HepG2 (cell line): ENCODE results near the gene COL27A1. TPM values are rescaled to one million over a fixed set of nuclear protein-coding genes. Genes with fewer than 3 reads are reported as not detected.

Experiments used
- ATAC-seq: fragments of 200-7000 bp; cut with Tn5 transposase; 3 replicates; pipeline ENCODE4 v1.9.1; 2020; ENCODE audit warnings: mild to moderate bottlenecking, moderate library complexity
- BruUV-seq: library from RNA; stranded (reverse); fragments of 400-500 nt; replicated peaks from 2 replicates; lab custom pipeline; 2021; lab: Mats Ljungman, UMichigan
- CTCF ChIA-PET: fragments of 300-600 bp; formaldehyde crosslinking; extraction: SDS; loops from one replicate; lab custom pipeline; 2021; ENCODE audit warnings: low total read pairs, inconsistent platforms, low intra/inter-chr PET ratio; lab: Yijun Ruan, JAX
- POLR2A ChIA-PET: fragments of 350-600 bp; sonication (Branson Sonifier 250); formaldehyde crosslinking; loops from one replicate; lab custom pipeline; 2020; ENCODE audit warnings: antibody characterized with exemption, inconsistent platforms; lab: Yijun Ruan, JAX
- DNase-seq: peaks from one replicate; pipeline ENCODE4 v3.0.0-alpha.2; 2015; ENCODE audit warnings: low spot score
- FAIRE-seq: peaks from 3 replicates; lab custom pipeline; 2011; peaks lifted over from hg19 to GRCh38; lab: Jason Lieb, UNC
- H2AFZ ChIP-seq: one replicate; pipeline ENCODE4 v1.6.1; 2011; ENCODE audit warnings: low read length, inconsistent platforms
- H3K27ac ChIP-seq: fragments of 300-600 bp; 3 replicates; pipeline ENCODE4 v1.8.0; 2011; ENCODE audit warnings: mixed run types, mild to moderate bottlenecking, mixed read lengths, low read length, inconsistent platforms; ENCODE audit not compliant: insufficient read depth; ENCODE audit errors: extremely low read length
- H3K27me3 ChIP-seq, 2 experiments: fragments of 200-600 bp in 1 of 2; 2 replicates in 1 of 2; 3 replicates in 1 of 2; pipeline versions ENCODE4 v1.6.0 to v1.8.0; 2011; ENCODE audit warnings: low read length in 2 of 2, mild to moderate bottlenecking in 2 of 2, moderate library complexity in 2 of 2, inconsistent platforms in 1 of 2; ENCODE audit not compliant: insufficient read depth in 2 of 2, control insufficient read depth in 1 of 2
- H3K36me3 ChIP-seq, 2 experiments: fragments of 200-600 bp in 1 of 2; replicated peaks in 1 of 2; 2 replicates in 1 of 2; 3 replicates in 1 of 2; pipeline versions ENCODE4 v1.5.1 to v1.8.0; 2011; ENCODE audit warnings: low read length in 2 of 2, inconsistent platforms in 1 of 2; ENCODE audit not compliant: insufficient read depth in 2 of 2, control insufficient read depth in 1 of 2
- H3K4me1 ChIP-seq: 2 replicates; pipeline ENCODE4 v1.5.1; 2012; ENCODE audit warnings: low read length, inconsistent platforms; ENCODE audit not compliant: insufficient read depth
- H3K4me2 ChIP-seq: 2 replicates; pipeline ENCODE4 v1.6.0; 2011; ENCODE audit warnings: low read depth, low read length, inconsistent platforms
- H3K4me3 ChIP-seq, 3 experiments: fragments of 200-600 bp in 1 of 3; sonication (generic), shearing (Covaris generic) in 1 of 3; replicated peaks in 1 of 3; 2 replicates each; pipeline ENCODE4 v1.5.1; 2011 to 2016; ENCODE audit warnings: low read length in 3 of 3, inconsistent platforms in 2 of 3, low read depth in 2 of 3, mild to moderate bottlenecking in 2 of 3, control low read depth in 1 of 3, mixed read lengths in 1 of 3; ENCODE audit not compliant: insufficient read depth in 1 of 3
- H3K79me2 ChIP-seq: one replicate; pipeline ENCODE4 v1.6.1; 2011; ENCODE audit warnings: low read length, inconsistent platforms; ENCODE audit not compliant: insufficient read depth
- H3K9ac ChIP-seq: 2 replicates; pipeline ENCODE4 v1.6.0; 2011; ENCODE audit warnings: mild to moderate bottlenecking, low read depth, low read length, inconsistent platforms; ENCODE audit not compliant: insufficient read depth
- H3K9me3 ChIP-seq: 2 replicates; pipeline ENCODE4 v1.5.1; 2012; ENCODE audit warnings: mild to moderate bottlenecking, low read length
- H4K20me1 ChIP-seq: 2 replicates; pipeline ENCODE4 v1.6.0; 2011; ENCODE audit warnings: inconsistent platforms, mild to moderate bottlenecking, low read length, moderate library complexity; ENCODE audit not compliant: insufficient read depth
- ADNP ChIP-seq: sonication (generic); formaldehyde crosslinking; IDR thresholded peaks from 2 replicates; pipeline ENCODE4 v1.4.0; 2020; ENCODE audit warnings: missing genetic modification reagents
- CREM ChIP-seq, 2 experiments: sonication (generic) in 1 of 2; formaldehyde crosslinking in 1 of 2; IDR thresholded peaks; 2 replicates each; pipeline versions ENCODE4 v1.4.0 to v1.6.1; 2016 to 2020; ENCODE audit warnings: antibody characterized with exemption in 1 of 2, mild to moderate bottlenecking in 1 of 2, missing genetic modification reagents in 1 of 2
- HES4 ChIP-seq: sonication (generic); formaldehyde crosslinking; IDR thresholded peaks from 2 replicates; pipeline ENCODE4 v1.9.0; 2021; ENCODE audit warnings: mild to moderate bottlenecking, missing genetic modification reagents, borderline replicate concordance
- MAFF ChIP-seq: IDR thresholded peaks from 2 replicates; pipeline ENCODE4 v1.6.1; 2011; ENCODE audit warnings: low read depth, low read length, improper control_type of control experiment
- MAFG ChIP-seq: sonication (generic); formaldehyde crosslinking; IDR thresholded peaks from 2 replicates; pipeline ENCODE4 v1.5.1; 2020; ENCODE audit warnings: mild to moderate bottlenecking, missing genetic modification reagents
- ZC3H13 ChIP-seq: sonication (generic); formaldehyde crosslinking; IDR thresholded peaks from 2 replicates; pipeline ENCODE4 v1.8.1; 2023; ENCODE audit warnings: mild to moderate bottlenecking, missing genetic modification reagents, moderate library complexity
- ZFP62 ChIP-seq: sonication (generic); formaldehyde crosslinking; IDR thresholded peaks from 2 replicates; pipeline ENCODE4 v1.4.0; 2020; ENCODE audit warnings: missing genetic modification reagents
- ZNF414 ChIP-seq: sonication (generic); formaldehyde crosslinking; IDR thresholded peaks from 2 replicates; pipeline ENCODE4 v1.5.0; 2020; ENCODE audit warnings: missing genetic modification reagents
- ZNF512 ChIP-seq: sonication (generic); formaldehyde crosslinking; IDR thresholded peaks from 2 replicates; pipeline ENCODE4 v1.4.0; 2020; ENCODE audit warnings: mild to moderate bottlenecking, missing genetic modification reagents
- ZNF652 ChIP-seq: IDR thresholded peaks from 2 replicates; pipeline ENCODE4 v1.6.1; 2016; ENCODE audit warnings: low read depth, borderline replicate concordance
- ZUFSP ChIP-seq: sonication (generic); formaldehyde crosslinking; IDR thresholded peaks from 2 replicates; pipeline ENCODE4 v1.9.0; 2021; ENCODE audit warnings: missing genetic modification reagents, mild to moderate bottlenecking, borderline replicate concordance
- WGBS: methylation state at CpG from one replicate; pipeline ENCODE4 v1.1.6; 2017; ENCODE audit warnings: low lambda C conversion rate; 5-methylcytosine and 5-hydroxymethylcytosine counted together
- in situ Hi-C: cut with HindIII; loops from 2 replicates; pipeline ENCODE4 v1.10.0; 2017; ENCODE audit warnings: low pct_unique_long_range_greater_than_20kb; ENCODE audit not compliant: extremely low pct_ligation_motif_present
- intact Hi-C: fragments of 100-400 bp; cut with micrococcal nuclease; formaldehyde crosslinking; loops from one replicate; pipeline ENCODE4 v1.10.0; 2022; ENCODE audit not compliant: unreplicated experiment
- polyA plus RNA-seq, 8 experiments: library from polyadenylated mRNA; depleted of rRNA in 3 of 8; stranded (reverse) in 7 of 8; unstranded in 1 of 8; fragments of >200 nt; fragmentation: Illumina TruSeq in 4 of 8; extraction: Trizol in 4 of 8; gene quantifications; 2 replicates each; pipeline versions ENCODE4 v1.2.1 to v1.2.3, GENCODE V29; 2011 to 2016; ENCODE audit warnings: low read depth in 4 of 8, missing spikeins in 1 of 8, mixed read lengths in 1 of 8; ENCODE audit not compliant: insufficient read depth in 1 of 8
- total RNA-seq, 5 experiments: library from RNA; depleted of rRNA; stranded (reverse); fragments of >200 nt; fragmentation: Illumina TruSeq; extraction: Trizol; gene quantifications; 2 replicates each; pipeline ENCODE4 v1.2.3, GENCODE V29; 2016; ENCODE audit warnings: low read depth in 1 of 5
- TF ChIP-seq, protein P1 (sequence below): sonication (generic); formaldehyde crosslinking; IDR thresholded peaks from 2 replicates; pipeline ENCODE4 v1.5.1; 2020; ENCODE audit warnings: missing genetic modification reagents, mild to moderate bottlenecking, borderline replicate concordance
- TF ChIP-seq, protein P2 (sequence below), 2 experiments: fragments of 450-650 bp in 1 of 2; sonication (generic) in 1 of 2; formaldehyde crosslinking; IDR thresholded peaks; 2 replicates each; pipeline versions ENCODE4 v1.5.0 to v1.8.0; 2020 to 2022; ENCODE audit warnings: mild to moderate bottlenecking in 1 of 2, missing genetic modification reagents in 1 of 2
- TF ChIP-seq, protein P3 (sequence below): sonication (generic); formaldehyde crosslinking; IDR thresholded peaks from 2 replicates; pipeline ENCODE4 v1.4.0; 2020; ENCODE audit warnings: missing genetic modification reagents

The COL27A1 gene
- total and polyA plus RNA-seq, 2 of the 13 experiments (the other 11 are each of a cell fraction or from before 2014, with no cell fraction given): 71.3 to 89.1 TPM

DNA sequence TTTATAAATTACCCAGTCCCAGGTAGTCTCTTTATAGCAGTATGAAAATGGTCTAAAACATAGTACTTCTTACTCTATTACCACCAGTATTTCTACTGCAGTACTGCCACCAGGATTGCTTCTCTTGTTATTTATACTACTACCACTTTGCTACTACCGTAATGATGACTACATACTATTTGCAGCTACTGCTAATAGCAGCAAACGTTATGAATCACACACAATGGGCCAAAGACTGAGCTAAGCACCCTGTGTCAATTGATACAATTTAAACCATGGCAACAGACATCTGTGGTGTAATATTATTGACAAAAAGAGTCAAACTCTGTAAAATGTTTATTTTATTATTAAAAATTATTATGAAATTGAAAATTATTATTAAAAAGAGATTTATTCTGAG, 41.0 kb upstream of the COL27A1 start:
- Histone ChIP-seq H3K27ac (no peak overlapping the region), H3K4me1 (peaks cover 86% of the 10 kb centered on the region), H4K20me1 (no peaks in the 10 kb centered on the region), H3K9ac (no peak overlapping the region), H3K4me3 (no peak overlapping the region), H3K79me2 (no peaks in the 10 kb centered on the region), H3K27me3 (no peaks in the 10 kb centered on the region), H3K4me2 (no peak overlapping the region), H2AFZ (no peak overlapping the region), H3K36me3 (no peaks in the 10 kb centered on the region), H3K9me3 (no peaks in the 10 kb centered on the region)
- 22% methylated on average over 2 of the region's 2 CpGs for WGBS
- in situ Hi-C loops: no loop called here
- BruUV-seq: no TSS peak
- TF ChIP-seq MAFG (CRISPR knock-in tag): no peak
- TF ChIP-seq ZFP62: no peak
- TF ChIP-seq ZNF652 (CRISPR knock-in tag): no peak
- no peak for TF ChIP-seq MAFF
- no peak for TF ChIP-seq ZNF414
- TF ChIP-seq HES4 (CRISPR knock-in tag): no peak
- TF ChIP-seq, protein P1, sequence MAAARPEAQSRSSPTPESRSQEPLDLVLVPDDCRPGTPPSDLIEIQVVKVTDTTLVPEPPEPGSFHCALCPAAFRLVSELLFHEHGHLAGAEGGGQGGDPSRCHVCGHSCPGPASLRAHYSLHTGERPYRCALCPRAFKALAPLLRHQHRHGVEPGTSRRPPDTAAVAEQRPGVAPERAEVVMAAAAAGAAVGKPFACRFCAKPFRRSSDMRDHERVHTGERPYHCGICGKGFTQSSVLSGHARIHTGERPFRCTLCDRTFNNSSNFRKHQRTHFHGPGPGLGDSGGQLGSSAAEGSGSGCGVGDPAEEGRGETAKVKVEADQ (CRISPR knock-in tag): no peak
- TF ChIP-seq ZUFSP: no peak
- TF ChIP-seq, protein P2, sequence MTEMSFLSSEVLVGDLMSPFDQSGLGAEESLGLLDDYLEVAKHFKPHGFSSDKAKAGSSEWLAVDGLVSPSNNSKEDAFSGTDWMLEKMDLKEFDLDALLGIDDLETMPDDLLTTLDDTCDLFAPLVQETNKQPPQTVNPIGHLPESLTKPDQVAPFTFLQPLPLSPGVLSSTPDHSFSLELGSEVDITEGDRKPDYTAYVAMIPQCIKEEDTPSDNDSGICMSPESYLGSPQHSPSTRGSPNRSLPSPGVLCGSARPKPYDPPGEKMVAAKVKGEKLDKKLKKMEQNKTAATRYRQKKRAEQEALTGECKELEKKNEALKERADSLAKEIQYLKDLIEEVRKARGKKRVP (CRISPR knock-in tag; IDR thresholded peaks at IDR 0.05): no peak
- TF ChIP-seq ZC3H13 (CRISPR knock-in tag): no peak
- TF ChIP-seq, protein P3, sequence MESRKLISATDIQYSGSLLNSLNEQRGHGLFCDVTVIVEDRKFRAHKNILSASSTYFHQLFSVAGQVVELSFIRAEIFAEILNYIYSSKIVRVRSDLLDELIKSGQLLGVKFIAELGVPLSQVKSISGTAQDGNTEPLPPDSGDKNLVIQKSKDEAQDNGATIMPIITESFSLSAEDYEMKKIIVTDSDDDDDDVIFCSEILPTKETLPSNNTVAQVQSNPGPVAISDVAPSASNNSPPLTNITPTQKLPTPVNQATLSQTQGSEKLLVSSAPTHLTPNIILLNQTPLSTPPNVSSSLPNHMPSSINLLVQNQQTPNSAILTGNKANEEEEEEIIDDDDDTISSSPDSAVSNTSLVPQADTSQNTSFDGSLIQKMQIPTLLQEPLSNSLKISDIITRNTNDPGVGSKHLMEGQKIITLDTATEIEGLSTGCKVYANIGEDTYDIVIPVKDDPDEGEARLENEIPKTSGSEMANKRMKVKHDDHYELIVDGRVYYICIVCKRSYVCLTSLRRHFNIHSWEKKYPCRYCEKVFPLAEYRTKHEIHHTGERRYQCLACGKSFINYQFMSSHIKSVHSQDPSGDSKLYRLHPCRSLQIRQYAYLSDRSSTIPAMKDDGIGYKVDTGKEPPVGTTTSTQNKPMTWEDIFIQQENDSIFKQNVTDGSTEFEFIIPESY (CRISPR knock-in tag): no peak
- TF ChIP-seq ZNF512: no peak
- TF ChIP-seq ADNP (CRISPR knock-in tag): no peak
- TF ChIP-seq CREM (IDR thresholded peaks at IDR 0.05): no peak
- no peak for TF ChIP-seq CREM (CRISPR knock-in tag; IDR thresholded peaks at IDR 0.05)
- intact Hi-C loops: no loop called here
- no peak for DNase-seq
- CTCF ChIA-PET: no interaction called here
- POLR2A ChIA-PET: interaction anchor here (1.7 kb wide), 1 partner anchor 39 kb away, joined by 5 read pairs; no protein-coding TSS in a partner anchor
- FAIRE-seq: no peak
- ATAC-seq: no peak
